Left ventricle myocardium inferior (tissue), 1 donor: Measurements from ENCODE around the gene TLL1. TPM values are rescaled to one million over a fixed set of nuclear protein-coding genes. Genes with fewer than 3 reads are reported as not detected.

Experiments
- DNase-seq: peaks from one replicate; pipeline ENCODE4 v3.0.0-alpha.2; 2020
- H3K27ac ChIP-seq: fragments of 200-600 bp; replicated peaks from 2 replicates; pipeline ENCODE4 v1.8.0; 2021
- H3K27me3 ChIP-seq: fragments of 200-600 bp; 2 replicates; pipeline ENCODE4 v1.8.0; 2021; ENCODE audit warnings: low read depth
- H3K36me3 ChIP-seq: fragments of 200-600 bp; 2 replicates; pipeline ENCODE4 v1.8.0; 2021
- H3K4me1 ChIP-seq: fragments of 200-600 bp; 2 replicates; pipeline ENCODE4 v1.8.0; 2021
- H3K4me3 ChIP-seq: fragments of 200-600 bp; 2 replicates; pipeline ENCODE4 v1.8.0; 2021; ENCODE audit warnings: mild to moderate bottlenecking, moderate library complexity
- H3K9me3 ChIP-seq: fragments of 200-600 bp; replicated peaks from 2 replicates; pipeline ENCODE4 v1.8.0; 2021
- intact Hi-C: fragments of 100-400 bp; cut with micrococcal nuclease; formaldehyde crosslinking; loops from one replicate; pipeline ENCODE4 v1.11.0; 2022
- total RNA-seq: library from RNA; stranded (reverse); fragmentation: NEBNext Ultra II Directional; extraction: Animal tissue kit (Norgen Biotek cat#: 25700); gene quantifications from one replicate; pipeline ENCODE4 v1.2.1, GENCODE V29; 2021
- TF ChIP-seq, protein P1 (sequence below): fragments of 200-600 bp; IDR thresholded peaks from 2 replicates; pipeline ENCODE4 v1.8.0; 2021; ENCODE audit warnings: antibody characterized with exemption, mild to moderate bottlenecking, borderline replicate concordance
- donor health status: DM: no; HTN: yes; CAD: no; lungs with severe emphysema.

TLL1 gene
- total RNA-seq, 1 donor from 2014 or later: 1.0 TPM

DNA sequence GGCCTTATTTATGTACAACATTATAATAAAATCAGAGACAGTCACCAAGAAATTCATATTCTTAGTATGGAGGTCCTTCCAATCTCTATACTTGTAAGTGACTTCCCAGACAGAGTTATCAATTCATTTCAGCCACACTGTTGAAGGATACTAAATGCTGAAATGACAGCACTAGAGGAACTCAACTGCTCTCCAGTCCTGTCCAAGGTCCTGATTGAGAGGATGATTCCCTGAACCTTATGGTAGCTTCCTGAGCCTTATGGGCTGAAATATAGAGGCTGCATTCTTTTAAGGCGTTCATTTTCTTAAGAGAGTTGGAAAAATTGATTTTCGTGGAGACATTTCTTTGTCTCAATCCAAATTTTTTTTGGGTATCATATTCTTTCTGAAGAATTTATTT lies 205.9 kb downstream of the TLL1 start:
- no peaks in the 10 kb centered on the region for H3K36me3 ChIP-seq
- no peak overlapping the region for H3K4me3 ChIP-seq
- no peak for DNase-seq
- TF ChIP-seq, protein P1, sequence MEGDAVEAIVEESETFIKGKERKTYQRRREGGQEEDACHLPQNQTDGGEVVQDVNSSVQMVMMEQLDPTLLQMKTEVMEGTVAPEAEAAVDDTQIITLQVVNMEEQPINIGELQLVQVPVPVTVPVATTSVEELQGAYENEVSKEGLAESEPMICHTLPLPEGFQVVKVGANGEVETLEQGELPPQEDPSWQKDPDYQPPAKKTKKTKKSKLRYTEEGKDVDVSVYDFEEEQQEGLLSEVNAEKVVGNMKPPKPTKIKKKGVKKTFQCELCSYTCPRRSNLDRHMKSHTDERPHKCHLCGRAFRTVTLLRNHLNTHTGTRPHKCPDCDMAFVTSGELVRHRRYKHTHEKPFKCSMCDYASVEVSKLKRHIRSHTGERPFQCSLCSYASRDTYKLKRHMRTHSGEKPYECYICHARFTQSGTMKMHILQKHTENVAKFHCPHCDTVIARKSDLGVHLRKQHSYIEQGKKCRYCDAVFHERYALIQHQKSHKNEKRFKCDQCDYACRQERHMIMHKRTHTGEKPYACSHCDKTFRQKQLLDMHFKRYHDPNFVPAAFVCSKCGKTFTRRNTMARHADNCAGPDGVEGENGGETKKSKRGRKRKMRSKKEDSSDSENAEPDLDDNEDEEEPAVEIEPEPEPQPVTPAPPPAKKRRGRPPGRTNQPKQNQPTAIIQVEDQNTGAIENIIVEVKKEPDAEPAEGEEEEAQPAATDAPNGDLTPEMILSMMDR: no peak
- H3K9me3 ChIP-seq: peaks cover 5% of the 10 kb centered on the region
- H3K4me1 ChIP-seq: no peaks in the 10 kb centered on the region
- H3K27ac ChIP-seq: no peak overlapping the region
- no peaks in the 10 kb centered on the region for H3K27me3 ChIP-seq
- intact Hi-C loops: no loop called here

- no peak overlapping the region for H3K4me3 ChIP-seq
- TF ChIP-seq, protein P1: no peak
- no peak overlapping the region for H3K27ac ChIP-seq
- H3K27me3 ChIP-seq: no peaks in the 10 kb centered on the region
- H3K4me1 ChIP-seq: no peaks in the 10 kb centered on the region
- DNase-seq: no peak
- H3K9me3 ChIP-seq: no peaks in the 10 kb centered on the region
- H3K36me3 ChIP-seq: no peaks in the 10 kb centered on the region
- intact Hi-C loops: no loop called here
These were observed 214.5 kb downstream of the TLL1 start for GRCh38 chr4:166087569-166087968.

GRCh38 chr4:166088576-166088975 lies 215.5 kb downstream of the TLL1 start:
- no peaks in the 10 kb centered on the region for H3K36me3 ChIP-seq
- no peaks in the 10 kb centered on the region for H3K9me3 ChIP-seq
- H3K4me3 ChIP-seq: no peak overlapping the region
- H3K27ac ChIP-seq: no peak overlapping the region
- H3K4me1 ChIP-seq: no peaks in the 10 kb centered on the region
- TF ChIP-seq, protein P1: no peak
- H3K27me3 ChIP-seq: no peaks in the 10 kb centered on the region
- intact Hi-C loops: no loop called here
- DNase-seq: no peak

DNA sequence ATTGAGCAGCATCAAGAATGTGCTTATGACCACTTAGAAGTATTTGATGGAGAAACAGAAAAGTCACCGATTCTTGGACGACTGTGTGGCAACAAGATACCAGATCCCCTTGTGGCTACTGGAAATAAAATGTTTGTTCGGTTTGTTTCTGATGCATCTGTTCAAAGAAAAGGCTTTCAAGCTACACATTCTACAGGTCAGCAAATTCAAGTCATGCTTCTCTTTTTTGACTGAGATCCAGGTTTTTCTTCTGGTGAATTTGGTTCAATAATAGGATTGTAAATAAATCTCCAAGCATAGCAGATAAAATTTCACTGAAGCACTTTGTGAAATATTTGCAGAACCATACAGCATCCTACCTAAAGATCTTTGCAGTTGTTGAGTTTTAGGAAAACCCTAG lies 218.1 kb downstream of the TLL1 start:
- Histone ChIP-seq H3K27ac (no peak overlapping the region), H3K9me3 (no peaks in the 10 kb centered on the region), H3K36me3 (no peaks in the 10 kb centered on the region), H3K4me3 (no peak overlapping the region), H3K4me1 (no peaks in the 10 kb centered on the region), H3K27me3 (no peaks in the 10 kb centered on the region)
- intact Hi-C loops: no loop called here
- TF ChIP-seq, protein P1: no peak
- DNase-seq: no peak

GRCh38 chr4:166091912-166092510 lies 219.0 kb downstream of the TLL1 start:
- Histone ChIP-seq H3K27me3 (no peaks in the 10 kb centered on the region), H3K4me3 (no peak overlapping the region), H3K36me3 (no peaks in the 10 kb centered on the region), H3K4me1 (no peaks in the 10 kb centered on the region), H3K27ac (no peak overlapping the region), H3K9me3 (no peaks in the 10 kb centered on the region)
- DNase-seq: no peak
- intact Hi-C loops: no loop called here
- TF ChIP-seq, protein P1: peak; percentile 81
